HCT116 (cell line): ENCODE measurements around the gene WIF1.

Experiments used
- CBX3 ChIP-seq: IDR thresholded peaks from 2 replicates; pipeline ENCODE4 v1.6.1; 2012; ENCODE audit warnings: low read depth
- CEBPB ChIP-seq: IDR thresholded peaks from 2 replicates; pipeline ENCODE4 v1.6.1; 2012; ENCODE audit warnings: low read depth
- EZH2 ChIP-seq: fragments of 200-600 bp; sonication (generic); IDR thresholded peaks from 2 replicates; pipeline ENCODE4 v1.6.1; 2017; ENCODE audit warnings: antibody characterized with exemption, mixed run types
- EZH2phosphoT487 ChIP-seq: fragments of 200-600 bp; IDR thresholded peaks from 2 replicates; pipeline ENCODE4 v1.6.1; 2018; ENCODE audit warnings: antibody characterized with exemption, borderline replicate concordance
- MAX ChIP-seq: IDR thresholded peaks from 2 replicates; pipeline ENCODE4 v1.6.1; 2012
- POLR2A ChIP-seq: IDR thresholded peaks from 2 replicates; pipeline ENCODE4 v1.7.0; 2011; ENCODE audit warnings: borderline replicate concordance; ENCODE audit not compliant: insufficient read depth, insufficient read length; ENCODE audit errors: extremely low read depth
- POLR2AphosphoS5 ChIP-seq: IDR thresholded peaks from 2 replicates; pipeline ENCODE4 v1.6.1; 2011; ENCODE audit warnings: mild to moderate bottlenecking, low read depth, low read length, moderate library complexity
- REST ChIP-seq: IDR thresholded peaks from 2 replicates; pipeline ENCODE4 v1.6.1; 2012; ENCODE audit warnings: low read depth
- SIN3A ChIP-seq: IDR thresholded peaks from 2 replicates; pipeline ENCODE4 v1.6.1; 2012; ENCODE audit warnings: low read depth
- SP1 ChIP-seq: IDR thresholded peaks from 2 replicates; pipeline ENCODE4 v1.6.1; 2012; ENCODE audit warnings: low read depth
- ZNF274 ChIP-seq: fragments of 200-500 bp; sonication (Bioruptor generic); IDR thresholded peaks from 2 replicates; pipeline ENCODE4 v1.6.1; 2014; ENCODE audit warnings: mild to moderate bottlenecking, low read depth, low read length, inconsistent platforms
- TF ChIP-seq, protein P1 (sequence below), 3 experiments: fragments of 200-600 bp in 1 of 3; sonication (generic) in 1 of 3; IDR thresholded peaks in 2 of 3; conservative IDR thresholded peaks in 1 of 3; 2 replicates each; pipeline ENCODE4 v1.5.1; 2012 to 2017; ENCODE audit warnings: low read depth in 2 of 3, low read length in 2 of 3, antibody characterized with exemption in 1 of 3, borderline replicate concordance in 1 of 3, control low read depth in 1 of 3, mild to moderate bottlenecking in 1 of 3, mixed read lengths in 1 of 3, mixed run types in 1 of 3, moderate library complexity in 1 of 3; ENCODE audit not compliant: insufficient read depth in 1 of 3
- TF ChIP-seq, protein P2 (sequence below): IDR thresholded peaks from 2 replicates; pipeline ENCODE4 v1.6.1; 2011; ENCODE audit warnings: mild to moderate bottlenecking, low read length, moderate library complexity; ENCODE audit not compliant: insufficient replicate concordance; ENCODE audit errors: extremely low read depth

DNA sequence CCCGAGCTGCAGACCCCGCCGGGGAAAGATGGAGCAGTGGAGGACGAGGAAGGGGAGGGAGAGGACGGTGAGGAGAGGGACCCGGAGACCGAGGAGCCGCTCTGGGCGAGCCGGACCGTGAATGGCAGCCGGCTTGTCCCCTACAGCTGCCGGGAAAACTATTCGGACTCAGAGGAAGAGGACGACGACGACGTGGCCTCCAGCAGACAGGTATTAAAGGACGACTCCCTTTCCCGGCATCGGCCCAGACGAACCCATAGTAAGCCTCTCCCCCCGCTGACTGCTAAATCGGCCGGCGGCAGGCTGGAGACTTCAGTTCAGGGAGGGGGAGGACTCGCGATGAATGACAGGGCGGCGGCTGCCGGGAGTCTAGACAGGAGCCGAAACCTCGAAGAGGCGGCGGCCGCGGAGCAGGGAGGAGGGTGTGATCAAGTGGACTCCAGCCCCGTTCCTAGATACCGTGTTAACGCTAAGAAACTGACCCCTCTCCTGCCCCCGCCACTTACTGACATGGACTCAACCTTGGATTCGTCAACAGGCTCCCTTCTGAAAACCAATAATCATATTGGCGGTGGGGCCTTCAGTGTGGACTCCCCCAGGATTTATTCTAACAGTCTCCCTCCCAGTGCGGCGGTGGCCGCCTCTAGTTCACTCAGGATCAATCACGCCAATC, 49.2 kb upstream of the WIF1 start:
- TF ChIP-seq MAX (no peak), EZH2phosphoT487 (no peak), POLR2A (no peak), POLR2AphosphoS5 (no peak), SP1 (no peak), CEBPB (no peak), SIN3A (no peak), REST (no peak), ZNF274 (no peak), EZH2 (no peak), CBX3 (no peak)
- TF ChIP-seq, protein P1, sequence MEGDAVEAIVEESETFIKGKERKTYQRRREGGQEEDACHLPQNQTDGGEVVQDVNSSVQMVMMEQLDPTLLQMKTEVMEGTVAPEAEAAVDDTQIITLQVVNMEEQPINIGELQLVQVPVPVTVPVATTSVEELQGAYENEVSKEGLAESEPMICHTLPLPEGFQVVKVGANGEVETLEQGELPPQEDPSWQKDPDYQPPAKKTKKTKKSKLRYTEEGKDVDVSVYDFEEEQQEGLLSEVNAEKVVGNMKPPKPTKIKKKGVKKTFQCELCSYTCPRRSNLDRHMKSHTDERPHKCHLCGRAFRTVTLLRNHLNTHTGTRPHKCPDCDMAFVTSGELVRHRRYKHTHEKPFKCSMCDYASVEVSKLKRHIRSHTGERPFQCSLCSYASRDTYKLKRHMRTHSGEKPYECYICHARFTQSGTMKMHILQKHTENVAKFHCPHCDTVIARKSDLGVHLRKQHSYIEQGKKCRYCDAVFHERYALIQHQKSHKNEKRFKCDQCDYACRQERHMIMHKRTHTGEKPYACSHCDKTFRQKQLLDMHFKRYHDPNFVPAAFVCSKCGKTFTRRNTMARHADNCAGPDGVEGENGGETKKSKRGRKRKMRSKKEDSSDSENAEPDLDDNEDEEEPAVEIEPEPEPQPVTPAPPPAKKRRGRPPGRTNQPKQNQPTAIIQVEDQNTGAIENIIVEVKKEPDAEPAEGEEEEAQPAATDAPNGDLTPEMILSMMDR (IDR thresholded peaks at IDR 0.05 in 2 of 3, conservative IDR thresholded peaks at IDR 0.05 in 1 of 3; ENCODE audit: borderline replicate concordance in 1 of 3, insufficient read depth in 1 of 3, low read depth in 2 of 3, low read length in 2 of 3): no peak
- TF ChIP-seq, protein P2, sequence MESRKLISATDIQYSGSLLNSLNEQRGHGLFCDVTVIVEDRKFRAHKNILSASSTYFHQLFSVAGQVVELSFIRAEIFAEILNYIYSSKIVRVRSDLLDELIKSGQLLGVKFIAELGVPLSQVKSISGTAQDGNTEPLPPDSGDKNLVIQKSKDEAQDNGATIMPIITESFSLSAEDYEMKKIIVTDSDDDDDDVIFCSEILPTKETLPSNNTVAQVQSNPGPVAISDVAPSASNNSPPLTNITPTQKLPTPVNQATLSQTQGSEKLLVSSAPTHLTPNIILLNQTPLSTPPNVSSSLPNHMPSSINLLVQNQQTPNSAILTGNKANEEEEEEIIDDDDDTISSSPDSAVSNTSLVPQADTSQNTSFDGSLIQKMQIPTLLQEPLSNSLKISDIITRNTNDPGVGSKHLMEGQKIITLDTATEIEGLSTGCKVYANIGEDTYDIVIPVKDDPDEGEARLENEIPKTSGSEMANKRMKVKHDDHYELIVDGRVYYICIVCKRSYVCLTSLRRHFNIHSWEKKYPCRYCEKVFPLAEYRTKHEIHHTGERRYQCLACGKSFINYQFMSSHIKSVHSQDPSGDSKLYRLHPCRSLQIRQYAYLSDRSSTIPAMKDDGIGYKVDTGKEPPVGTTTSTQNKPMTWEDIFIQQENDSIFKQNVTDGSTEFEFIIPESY: no peak
